K562 (cell line): ENCODE data around the gene BRD7. TPM values are rescaled to one million over a fixed set of nuclear protein-coding genes. Genes with fewer than 3 reads are reported as not detected.

Source experiments
- ATAC-seq: fragments of 200-7000 bp; cut with Tn5 transposase; 3 replicates; pipeline ENCODE4 v1.9.1; 2020; ENCODE audit warnings: moderate library complexity
- BruUV-seq: library from RNA; stranded (reverse); fragments of 400-500 nt; replicated peaks from 2 replicates; lab custom pipeline; 2021; lab: Mats Ljungman, UMichigan
- CTCF ChIA-PET: fragments of 300-600 bp; formaldehyde crosslinking; extraction: SDS; loops from one replicate; lab custom pipeline; 2021; ENCODE audit warnings: low intra/inter-chr PET ratio; lab: Yijun Ruan, JAX
- POLR2A ChIA-PET: fragments of 300-600, 350-650 bp; sonication (Branson Sonifier 250); formaldehyde crosslinking; extraction: SDS; loops from one replicate; lab custom pipeline; 2021; ENCODE audit warnings: antibody characterized with exemption, inconsistent platforms; lab: Yijun Ruan, JAX
- DNase-seq, 4 experiments: peaks; one replicate each; pipeline versions ENCODE4 v3.0.0 to v3.0.0-alpha.2; 2011 to 2018; ENCODE audit warnings: low spot score in 3 of 4, mixed read lengths in 3 of 4; ENCODE audit errors: extremely low read depth in 1 of 4
- FAIRE-seq: peaks from 2 replicates; lab custom pipeline; 2011; peaks lifted over from hg19 to GRCh38; lab: Jason Lieb, UNC
- H2AFZ ChIP-seq: 2 replicates; pipeline ENCODE4 v1.6.0; 2011; ENCODE audit warnings: low read depth, low read length, control low read depth, inconsistent platforms
- H3K27ac ChIP-seq: fragments of 200-600 bp; 3 replicates; pipeline ENCODE4 v1.8.0; 2011; ENCODE audit warnings: low read depth, mild to moderate bottlenecking, control low read depth, inconsistent platforms, low read length, moderate library complexity, mixed read lengths; ENCODE audit errors: extremely low read depth
- H3K27me3 ChIP-seq, 2 experiments: fragments of 300-600 bp in 1 of 2; 2 replicates in 1 of 2; 3 replicates in 1 of 2; pipeline versions ENCODE4 v1.6.0 to v1.8.0; 2011; ENCODE audit warnings: inconsistent platforms in 2 of 2, low read length in 2 of 2, mild to moderate bottlenecking in 1 of 2, mixed read lengths in 1 of 2, moderate library complexity in 1 of 2; ENCODE audit not compliant: control insufficient read depth in 2 of 2, insufficient read depth in 2 of 2
- H3K36me3 ChIP-seq: fragments of 300-600 bp; 3 replicates; pipeline ENCODE4 v1.8.0; 2011; ENCODE audit warnings: mild to moderate bottlenecking, low read length, inconsistent platforms; ENCODE audit not compliant: control insufficient read depth, insufficient read depth
- H3K4me1 ChIP-seq, 2 experiments: fragments of 200-600 bp in 1 of 2; replicated peaks in 1 of 2; 2 replicates in 1 of 2; 3 replicates in 1 of 2; pipeline versions ENCODE4 v1.5.1 to v1.8.0; 2011; ENCODE audit warnings: inconsistent platforms in 2 of 2, low read length in 2 of 2, mild to moderate bottlenecking in 1 of 2, mixed read lengths in 1 of 2, moderate library complexity in 1 of 2; ENCODE audit not compliant: control insufficient read depth in 2 of 2, insufficient read depth in 2 of 2
- H3K4me2 ChIP-seq: 2 replicates; pipeline ENCODE4 v1.6.1; 2011; ENCODE audit warnings: low read length, control low read depth, inconsistent platforms, mixed read lengths; ENCODE audit not compliant: insufficient read depth
- H3K4me3 ChIP-seq: fragments of 200-600 bp; sonication (generic), shearing (Covaris generic); 2 replicates; pipeline ENCODE4 v1.5.1; 2016; ENCODE audit warnings: control low read depth, inconsistent platforms
- H3K79me2 ChIP-seq: fragments of 200-600 bp; 3 replicates; pipeline ENCODE4 v1.8.0; 2011; ENCODE audit warnings: low read length, inconsistent platforms; ENCODE audit not compliant: control insufficient read depth, insufficient read depth
- H3K9ac ChIP-seq, 2 experiments: 2 replicates each; pipeline versions ENCODE4 v1.6.0 to v1.6.1; 2011; ENCODE audit warnings: low read depth in 2 of 2, low read length in 2 of 2, control low read depth in 1 of 2, inconsistent platforms in 1 of 2, mild to moderate bottlenecking in 1 of 2, mixed read lengths in 1 of 2; ENCODE audit not compliant: insufficient read depth in 1 of 2
- H3K9me1 ChIP-seq: one replicate; pipeline ENCODE4 v1.6.0; 2011; ENCODE audit warnings: inconsistent platforms, mild to moderate bottlenecking, low read length, moderate library complexity; ENCODE audit not compliant: control insufficient read depth, insufficient read depth
- H3K9me3 ChIP-seq: replicated peaks from 2 replicates; pipeline ENCODE4 v1.5.1; 2011; ENCODE audit warnings: low read depth, low read length, inconsistent platforms; ENCODE audit not compliant: control insufficient read depth, insufficient read depth
- H4K20me1 ChIP-seq: replicated peaks from 2 replicates; pipeline ENCODE4 v1.6.1; 2011; ENCODE audit warnings: low read length, inconsistent platforms, mixed read lengths; ENCODE audit not compliant: control insufficient read depth, insufficient read depth
- CBFA2T3 ChIP-seq: fragments of 450-650 bp; IDR thresholded peaks from 2 replicates; pipeline ENCODE4 v1.6.1; 2017
- IFI16 ChIP-seq: fragments of 250-450 bp; sonication (Bioruptor Pico); IDR thresholded peaks from 2 replicates; pipeline ENCODE4 v2.1.2; 2022; ENCODE audit warnings: mild to moderate bottlenecking, inconsistent platforms
- MBD1 ChIP-seq: fragments of 250-450 bp; sonication (Bioruptor Pico); IDR thresholded peaks from 2 replicates; pipeline ENCODE4 v1.8.0; 2022; ENCODE audit warnings: inconsistent platforms
- POLR3G ChIP-seq: IDR thresholded peaks from 2 replicates; pipeline ENCODE4 v1.6.1; 2011; ENCODE audit not compliant: insufficient read length, insufficient replicate concordance; ENCODE audit errors: extremely low read depth
- RBM25 ChIP-seq: fragments of 200-400 bp; formaldehyde crosslinking; IDR thresholded peaks from 2 replicates; pipeline ENCODE4 v1.6.1; 2018; ENCODE audit warnings: low read length, low read depth, moderate library complexity; ENCODE audit not compliant: severe bottlenecking
- SMARCA5 ChIP-seq: fragments of 450-650 bp; IDR thresholded peaks from 2 replicates; pipeline ENCODE4 v1.6.1; 2016
- SOX6 ChIP-seq: fragments of 450-650 bp; IDR thresholded peaks from 2 replicates; pipeline ENCODE4 v1.6.1; 2014; ENCODE audit warnings: mild to moderate bottlenecking
- STAT6 ChIP-seq: sonication (generic); formaldehyde crosslinking; IDR thresholded peaks from 2 replicates; pipeline ENCODE4 v1.8.1; 2023; ENCODE audit warnings: mild to moderate bottlenecking, missing genetic modification reagents
- ZBTB11 ChIP-seq, 3 experiments: fragments of 200-800 bp in 1 of 3; fragments of 250-450 bp in 1 of 3; fragments of 450-650 bp in 1 of 3; sonication (Bioruptor Pico) in 1 of 3; sonication (Bioruptor generic) in 1 of 3; formaldehyde crosslinking in 1 of 3; IDR thresholded peaks; 2 replicates each; pipeline versions ENCODE4 v1.6.1 to v1.8.0; 2016 to 2022; ENCODE audit warnings: mild to moderate bottlenecking in 2 of 3, missing genetic modification characterization in 2 of 3, missing compliant biosample characterization in 1 of 3, moderate library complexity in 1 of 3
- ZNF280B ChIP-seq: fragments of 250-450 bp; sonication (Bioruptor Pico); IDR thresholded peaks from 2 replicates; pipeline ENCODE4 v1.5.1; 2021; ENCODE audit warnings: mild to moderate bottlenecking
- WGBS: fragments of 100-300 bp; shearing (Covaris generic); methylation state at CpG from one replicate; pipeline ENCODE4 v1.1.6; 2016; ENCODE audit warnings: low coverage, mixed read lengths; ENCODE audit not compliant: insufficient coverage; ENCODE audit errors: missing lambda C conversion rate; 5-methylcytosine and 5-hydroxymethylcytosine counted together
- in situ Hi-C: fragments of 300-500 bp; cut with MboI; formaldehyde crosslinking; loops from 4 replicates; pipeline ENCODE4 v1.15.0; 2018; ENCODE audit warnings: inconsistent platforms, mixed read lengths
- intact Hi-C: fragments of 100-400 bp; cut with micrococcal nuclease; formaldehyde crosslinking; loops from 2 replicates; pipeline ENCODE4 v1.14.2; 2022
- polyA plus RNA-seq, 8 experiments: library from polyadenylated mRNA; depleted of rRNA in 4 of 8; stranded (reverse) in 5 of 8; unstranded in 3 of 8; fragments of >200 nt; fragmentation: Nextera tagmentation in 2 of 8; fragmentation: Illumina TruSeq in 1 of 8; extraction: Ambion mirVana in 2 of 8; extraction: Trizol in 1 of 8; gene quantifications; 2 replicates each; pipeline versions ENCODE4 v1.2.1 to v1.2.3, GENCODE V29; 2011 to 2014; ENCODE audit warnings: inconsistent platforms in 1 of 8, missing spikeins in 1 of 8
- total RNA-seq, 7 experiments: library from RNA; depleted of rRNA in 6 of 7; stranded (reverse); fragments of >200 nt in 6 of 7; fragmentation: Illumina TruSeq in 2 of 7; extraction: Trizol in 2 of 7; gene quantifications; 2 replicates each; pipeline versions ENCODE4 v1.2.1 to v1.2.3, GENCODE V29; 2011 to 2021; ENCODE audit warnings: low replicate concordance in 1 of 7

The BRD7 gene
- total and polyA plus RNA-seq, 9 of the 15 experiments (the other 6 are each of a cell fraction or from before 2014, with no cell fraction given), result 20.6 to 101 (median 68.7) TPM

- Histone ChIP-seq H3K4me2 (no peak overlapping the region), H3K4me3 (no peak overlapping the region), H3K4me1 (peaks cover 7 to 8% of the 10 kb centered on the region in 2 experiments; a peak in 4 of 5 replicates), H3K9me3 (no peaks in the 10 kb centered on the region; the same call in 1 of the 2 replicates), H3K79me2 (peaks cover 7% of the 10 kb centered on the region), H3K27ac (no peak overlapping the region), H3K9me1 (no peaks in the 10 kb centered on the region), H3K27me3 (peaks cover 4 to 24% of the 10 kb centered on the region in 2 experiments; a peak in 3 of 5 replicates), H2AFZ (no peak overlapping the region), H4K20me1 (no peaks in the 10 kb centered on the region; the same call in 1 of the 2 replicates), H3K9ac (no peak overlapping the region), H3K36me3 (no peaks in the 10 kb centered on the region)
- FAIRE-seq, result no peak
- BruUV-seq, result no TSS peak
- ChIA-PET CTCF (no interaction called here), POLR2A (interaction anchor here (0.6 to 1.4 kb wide), 3 partner anchors 126 to 260 kb away, joined by 3 to 5 read pairs (median 3); no protein-coding TSS in a partner anchor)
- ATAC-seq, result no peak
- TF ChIP-seq STAT6 (CRISPR knock-in tag), result no peak
- no peak for TF ChIP-seq ZBTB11 (CRISPR knock-in tag; IDR thresholded peaks at IDR 0.05)
- no peak for TF ChIP-seq RBM25
- TF ChIP-seq SOX6, result no peak
- no peak for TF ChIP-seq MBD1
- no peak for TF ChIP-seq POLR3G
- TF ChIP-seq ZNF280B (CRISPR knock-in tag), result no peak
- TF ChIP-seq SMARCA5, result no peak
- TF ChIP-seq CBFA2T3, result no peak
- TF ChIP-seq IFI16 (CRISPR knock-in tag), result no peak
- WGBS, result 3% methylated on average over 10 of the region's 10 CpGs
- DNase-seq, result no peak
- intact Hi-C loops (loop anchor here (1.0 to 5.0 kb wide), 2 partner anchors 137 to 435 kb away; no protein-coding TSS in a partner anchor), in situ Hi-C loops (loop anchor here (10.0 kb wide), 2 partner anchors 292 to 442 kb away; no protein-coding TSS in a partner anchor)
Observed at GRCh38 chr16:50372611-50373344, 4.0 kb upstream of the BRD7 start.
